GM18505 (cell line): Measurements from ENCODE around the gene TSPYL4.

Experiments
- ATAC-seq: cut with Tn5 transposase; IDR thresholded peaks from one replicate; pipeline ENCODE4 v1.9.1; 2021; ENCODE audit not compliant: unreplicated experiment
- POLR2A ChIP-seq: IDR thresholded peaks from 4 replicates; pipeline ENCODE4 v1.6.1; 2011; ENCODE audit warnings: borderline replicate concordance; ENCODE audit not compliant: insufficient read depth, insufficient read length; ENCODE audit errors: extremely low read depth

The TSPYL4 gene

DNA sequence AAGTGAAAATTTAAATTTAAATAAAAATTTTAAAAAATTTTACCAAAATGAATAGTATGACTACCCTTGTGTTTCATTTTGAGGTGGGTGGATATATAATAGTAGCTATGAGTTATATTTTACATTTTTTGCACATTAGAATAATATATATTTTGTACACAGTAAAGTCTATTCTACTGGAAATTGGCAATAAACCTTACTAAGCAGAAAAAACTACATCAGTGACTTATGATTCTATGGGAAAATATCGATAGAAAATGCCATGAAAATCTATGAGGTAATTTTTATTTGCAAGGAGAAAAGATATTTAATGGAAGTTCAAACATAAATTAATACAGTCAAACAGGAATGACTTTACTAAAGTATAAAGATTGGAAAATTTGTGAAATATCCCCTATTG lies 2.8 kb upstream of the TSPYL4 start:
- no peak for TF ChIP-seq POLR2A
- no peak for ATAC-seq

DNA sequence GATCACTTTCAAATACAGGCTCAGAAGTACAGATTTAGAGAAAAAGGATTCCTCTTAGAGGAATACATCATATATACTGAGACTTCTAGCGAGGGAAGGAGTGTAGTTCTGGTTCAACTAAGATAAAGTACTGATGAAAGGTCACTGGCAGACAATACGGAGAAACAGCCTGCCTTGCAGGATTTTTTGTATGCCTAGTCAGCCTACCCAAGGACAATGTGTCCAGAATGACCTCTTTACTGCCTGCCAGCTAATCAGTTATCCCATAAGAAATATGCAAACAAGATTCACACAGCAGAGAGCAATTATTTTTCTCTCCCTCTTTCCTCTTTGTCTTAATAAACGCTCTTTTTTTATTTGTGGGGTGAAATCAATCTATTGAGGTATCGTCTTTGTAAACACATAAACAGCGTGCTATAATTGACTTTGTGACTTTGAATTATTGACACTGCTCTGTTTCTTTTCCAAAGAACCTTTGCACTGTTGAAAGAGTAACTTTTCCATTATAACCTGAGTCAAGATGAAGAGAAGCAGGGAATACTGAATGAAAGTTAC lies 1.4 kb upstream of the TSPYL4 start:
- TF ChIP-seq POLR2A = no peak
- ATAC-seq = no peak

DNA sequence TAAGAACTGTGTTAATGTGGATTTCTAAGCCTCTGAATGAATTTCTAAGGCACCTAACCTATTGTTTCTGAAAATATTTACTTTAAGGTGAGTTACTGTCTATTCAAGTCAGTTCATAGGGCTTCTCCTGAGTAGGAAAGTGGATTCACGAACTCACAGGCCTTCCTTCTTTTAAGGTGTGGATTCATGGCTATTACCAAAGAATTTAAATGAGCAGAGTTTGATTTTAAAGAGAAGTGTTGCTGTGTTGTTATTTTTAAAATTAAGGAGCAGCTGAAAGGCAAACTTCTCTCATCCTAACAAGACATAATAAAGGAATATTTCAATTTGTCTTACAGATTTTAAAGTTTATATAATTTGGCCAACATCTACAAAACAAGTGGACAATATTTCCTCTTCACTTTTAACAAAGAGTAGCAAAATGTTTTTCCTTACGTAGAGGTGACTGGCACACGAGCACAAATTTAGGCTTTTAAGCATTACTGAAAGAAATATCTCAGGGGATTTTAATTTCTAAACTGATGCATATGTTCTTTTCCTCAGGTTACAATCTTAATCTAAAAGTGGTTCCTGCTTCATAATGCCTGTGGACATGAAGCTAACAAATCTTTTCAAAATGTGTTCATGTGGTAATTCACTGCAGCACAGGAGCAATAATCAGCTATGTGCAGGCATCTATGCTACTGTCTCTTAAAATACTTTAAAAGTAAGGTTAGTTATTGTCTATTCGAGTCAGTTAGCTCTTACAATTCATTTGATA lies 602 bp upstream of the TSPYL4 start:
- no peak for TF ChIP-seq POLR2A
- ATAC-seq = peak; percentile 22

DNA sequence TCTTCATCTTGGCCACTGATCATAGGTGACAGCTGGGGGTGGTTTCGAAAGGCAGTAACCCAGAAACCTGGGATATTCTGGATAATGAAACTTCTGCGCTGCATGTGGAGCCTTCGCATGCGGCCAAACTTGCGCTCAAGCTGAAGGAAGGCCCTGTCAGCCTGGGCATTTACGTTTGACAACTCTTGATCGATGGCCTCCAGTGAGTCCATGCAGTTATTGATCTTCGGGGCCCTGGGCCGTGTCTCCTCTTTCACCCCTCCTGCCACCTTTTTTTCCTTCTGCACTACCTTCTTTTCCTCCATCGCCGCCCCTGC lies 729 bp downstream of the TSPYL4 start:
- no peak for TF ChIP-seq POLR2A
- no peak for ATAC-seq

DNA sequence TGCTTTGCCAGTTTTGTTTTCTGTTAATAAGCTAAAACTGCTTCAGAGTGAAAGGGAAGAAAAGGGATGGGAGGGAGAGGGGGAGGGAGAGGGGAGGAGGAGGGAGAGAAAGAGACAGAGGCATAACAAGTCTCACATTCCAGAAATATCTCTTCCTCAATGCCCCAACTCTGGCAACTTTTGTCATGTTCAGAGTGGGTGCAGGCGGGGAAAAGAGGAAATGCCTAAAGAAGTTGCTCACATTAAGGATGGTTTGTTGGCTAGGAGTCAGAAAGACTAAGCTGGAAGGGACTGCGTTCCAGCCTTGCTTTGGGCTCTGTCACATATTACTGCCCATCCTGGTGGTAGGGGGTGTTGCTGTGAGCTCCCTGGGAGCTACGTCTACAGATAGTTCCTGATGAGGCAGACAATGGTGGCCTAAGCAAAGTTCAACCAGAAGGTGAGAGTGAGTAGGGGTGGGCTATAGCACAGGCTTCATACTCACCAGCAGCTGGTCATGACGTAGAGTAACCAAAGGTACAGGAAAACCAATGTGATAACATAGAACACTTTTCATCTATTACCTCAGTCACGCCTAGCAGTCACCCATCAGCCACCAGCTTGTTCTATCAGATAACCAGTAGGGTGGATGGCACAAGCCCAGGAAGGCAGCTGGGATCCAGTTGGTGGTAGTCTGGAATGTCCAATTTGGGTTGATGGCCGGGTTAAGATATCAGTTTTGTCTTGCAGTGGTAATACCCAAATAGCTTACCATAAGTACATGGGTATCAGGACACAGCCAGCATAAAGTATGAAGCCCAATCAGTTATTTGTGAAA lies 2.1 kb downstream of the TSPYL4 start:
- no peak for TF ChIP-seq POLR2A
- ATAC-seq = no peak

DNA sequence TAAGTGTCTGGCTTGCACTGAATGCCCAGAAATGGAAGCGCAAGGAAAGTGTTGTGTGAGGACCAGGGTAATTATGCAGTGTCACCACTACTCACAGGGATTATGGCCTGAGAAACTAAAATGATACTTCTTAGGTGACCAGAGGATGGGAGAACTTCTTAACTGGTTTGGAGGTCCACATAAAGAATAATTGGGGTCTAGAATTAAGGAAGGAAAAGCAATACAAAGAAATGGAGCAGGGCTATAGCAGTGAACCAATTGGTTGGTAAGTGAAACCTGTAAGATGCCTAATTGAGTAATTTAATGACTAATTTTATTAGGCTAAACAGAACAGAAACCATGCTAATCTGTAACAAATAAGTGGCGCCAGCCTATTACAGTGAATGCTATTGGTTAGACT lies 5.3 kb downstream of the TSPYL4 start:
- TF ChIP-seq POLR2A = no peak
- ATAC-seq = no peak

DNA sequence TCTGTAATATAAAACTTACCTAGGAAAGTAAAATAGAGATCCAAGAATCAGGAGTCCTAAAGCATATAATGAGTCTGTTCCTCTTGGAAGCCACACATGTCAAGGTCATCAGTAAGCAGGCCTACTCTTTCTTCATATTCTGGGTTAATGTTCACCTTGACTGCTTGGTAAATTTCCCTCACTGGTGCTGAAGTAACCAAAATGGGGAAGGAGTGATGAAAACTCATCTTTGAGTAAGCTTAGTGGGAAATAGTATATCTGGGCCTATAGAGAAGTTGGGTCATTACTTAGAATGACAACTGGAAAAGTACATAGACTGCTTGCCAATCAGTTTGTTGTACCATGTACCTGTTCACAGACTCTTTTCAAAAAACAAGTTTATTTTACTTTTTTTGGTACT lies 6.6 kb downstream of the TSPYL4 start:
- no peak for ATAC-seq

DNA sequence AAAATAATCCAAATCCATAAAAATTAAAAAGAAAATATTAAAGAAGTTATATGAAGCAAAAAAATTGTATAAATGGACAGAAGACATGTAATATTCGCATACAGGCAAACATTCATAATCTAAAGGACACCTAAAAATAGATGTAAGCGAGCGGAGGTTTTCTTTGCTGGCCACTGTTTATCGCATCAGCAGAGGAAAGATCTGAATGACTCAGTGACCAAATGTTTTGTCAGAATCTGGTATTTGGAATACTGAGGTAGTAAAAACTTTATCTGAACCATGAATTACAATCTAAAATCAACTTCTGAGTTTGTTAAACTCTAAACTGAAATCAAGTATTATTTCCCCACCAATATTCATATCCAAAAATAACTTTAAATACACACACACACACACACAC lies 7.8 kb downstream of the TSPYL4 start:
- no peak for TF ChIP-seq POLR2A
- ATAC-seq = no peak

More for the DNA sequence above, 6.6 kb downstream of the TSPYL4 start:
- TF ChIP-seq POLR2A = no peak

DNA sequence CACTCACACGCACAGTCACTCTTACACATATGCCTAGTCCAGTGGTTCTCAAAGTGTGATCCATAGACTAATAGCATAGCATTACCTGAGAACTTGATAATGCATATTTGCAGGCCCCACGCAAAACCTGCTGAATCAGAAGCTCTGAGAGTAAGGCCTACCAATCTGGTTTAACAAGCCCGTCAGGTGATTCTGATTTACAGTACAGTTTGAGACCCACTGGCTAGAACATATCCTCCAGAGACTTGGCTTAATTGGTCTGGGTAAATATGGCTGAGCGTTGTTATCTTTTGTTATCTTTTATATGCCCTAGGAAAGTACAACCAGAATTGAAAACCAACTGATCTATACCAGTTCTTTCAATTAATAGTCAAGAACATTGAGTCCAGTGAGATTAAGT lies 9.6 kb downstream of the TSPYL4 start:
- no peak for TF ChIP-seq POLR2A
- no peak for ATAC-seq

DNA sequence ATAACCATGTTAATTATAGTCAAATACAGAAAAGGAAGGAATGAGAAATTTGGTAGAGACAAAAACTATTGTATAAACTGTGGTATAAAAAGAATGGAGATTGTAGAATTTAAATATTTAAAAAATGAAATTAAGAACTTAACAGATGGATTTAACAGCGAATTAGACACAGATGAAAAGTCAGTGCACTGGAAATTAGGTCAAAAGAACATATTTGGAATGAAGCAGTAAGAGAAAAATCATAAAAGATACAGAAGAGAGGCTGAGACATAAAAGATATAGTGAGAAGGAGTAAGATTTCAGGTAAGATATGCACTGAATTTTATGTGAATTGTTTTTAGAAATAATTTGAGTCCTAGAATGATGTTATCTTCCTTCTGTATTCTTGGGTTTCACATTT lies 14.0 kb downstream of the TSPYL4 start:
- ATAC-seq = no peak
- TF ChIP-seq POLR2A = no peak

DNA sequence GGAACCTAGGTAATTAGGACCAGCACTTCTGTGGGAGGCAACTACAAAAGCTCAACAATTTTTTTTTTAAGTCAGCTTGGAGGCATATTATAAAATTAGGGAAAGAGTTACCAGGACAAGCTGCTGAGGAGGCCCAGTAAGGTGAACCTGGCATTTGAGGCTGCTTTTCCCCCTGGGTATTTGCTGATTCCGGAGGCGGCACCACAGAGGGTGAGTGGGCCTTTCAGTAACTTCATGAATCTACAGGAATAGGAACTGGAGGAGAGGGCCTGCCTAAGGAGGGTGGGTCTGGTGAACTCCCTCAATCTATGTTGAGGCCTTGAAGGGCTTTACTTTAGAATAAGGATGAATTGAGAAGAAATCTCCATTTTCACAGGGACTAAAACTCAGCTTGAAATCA lies 14.6 kb downstream of the TSPYL4 start:
- ATAC-seq = no peak
- no peak for TF ChIP-seq POLR2A

DNA sequence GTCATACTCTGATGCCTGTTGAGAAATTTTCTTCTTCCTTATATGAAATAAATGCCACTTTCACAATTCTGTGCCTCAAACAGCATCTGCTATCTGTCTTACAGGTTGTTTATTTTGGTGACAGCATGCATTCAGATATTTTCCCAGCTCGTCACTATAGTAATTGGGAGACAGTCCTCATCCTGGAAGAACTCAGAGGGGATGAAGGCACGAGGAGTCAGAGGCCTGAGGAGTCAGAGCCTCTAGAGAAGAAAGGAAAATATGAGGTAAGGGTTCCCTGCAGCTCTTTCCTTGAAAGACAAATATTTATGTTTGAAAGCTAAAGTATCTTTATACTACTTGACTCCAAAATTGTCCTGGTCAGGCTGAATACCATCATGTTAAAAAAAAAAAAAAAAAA lies 15.8 kb downstream of the TSPYL4 start:
- TF ChIP-seq POLR2A = no peak
- no peak for ATAC-seq

DNA sequence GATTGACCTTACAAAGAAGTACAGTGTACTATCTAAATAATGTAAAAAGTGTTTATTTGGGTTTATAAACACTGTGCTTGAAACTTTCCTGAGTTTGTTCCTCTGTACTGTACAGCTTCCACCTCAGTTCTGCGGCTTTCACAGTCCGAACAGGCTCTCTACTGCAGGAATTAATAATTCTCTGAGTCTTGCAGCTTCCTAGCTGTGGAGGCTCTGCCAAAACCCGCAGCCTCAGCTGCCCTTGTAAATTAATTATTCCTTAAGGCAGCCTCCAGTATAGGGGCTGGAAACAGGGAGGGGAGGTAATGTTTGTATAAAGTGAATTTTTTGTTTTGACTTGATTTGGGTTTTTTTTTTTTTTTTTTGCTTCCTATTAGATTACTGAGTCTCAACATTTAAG lies 19.2 kb downstream of the TSPYL4 start:
- no peak for ATAC-seq
- no peak for TF ChIP-seq POLR2A

DNA sequence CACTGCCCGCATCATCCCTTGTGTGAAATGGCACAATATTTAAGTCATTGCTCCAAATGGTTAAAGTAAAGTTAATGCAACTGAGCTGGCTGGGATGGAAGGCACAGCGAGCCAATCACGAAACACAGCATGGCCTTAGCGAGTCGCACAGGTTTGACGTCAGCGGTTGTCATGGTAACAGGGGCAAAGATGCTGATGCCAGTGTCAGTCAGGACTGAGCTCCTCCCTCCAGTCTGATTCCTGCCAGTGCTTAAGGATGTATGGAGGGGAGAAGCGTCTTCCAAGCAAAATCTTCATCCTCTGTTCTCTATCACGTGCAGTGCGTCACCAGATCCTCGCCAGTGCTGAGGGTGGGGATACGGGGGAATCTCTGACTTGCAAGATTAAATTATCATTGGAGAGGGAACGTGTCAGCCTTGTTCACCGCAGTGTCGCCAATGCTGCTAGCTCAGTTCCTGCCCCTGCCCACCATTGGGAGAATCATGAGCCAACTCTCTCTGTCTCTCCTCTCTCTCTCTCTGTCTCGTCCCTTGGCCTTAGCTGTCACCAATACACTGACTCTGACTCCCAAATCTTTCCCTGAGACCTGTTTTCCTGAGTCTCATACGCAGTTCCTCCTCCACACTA lies 24.5 kb downstream of the TSPYL4 start:
- no peak for TF ChIP-seq POLR2A
- ATAC-seq = no peak

DNA sequence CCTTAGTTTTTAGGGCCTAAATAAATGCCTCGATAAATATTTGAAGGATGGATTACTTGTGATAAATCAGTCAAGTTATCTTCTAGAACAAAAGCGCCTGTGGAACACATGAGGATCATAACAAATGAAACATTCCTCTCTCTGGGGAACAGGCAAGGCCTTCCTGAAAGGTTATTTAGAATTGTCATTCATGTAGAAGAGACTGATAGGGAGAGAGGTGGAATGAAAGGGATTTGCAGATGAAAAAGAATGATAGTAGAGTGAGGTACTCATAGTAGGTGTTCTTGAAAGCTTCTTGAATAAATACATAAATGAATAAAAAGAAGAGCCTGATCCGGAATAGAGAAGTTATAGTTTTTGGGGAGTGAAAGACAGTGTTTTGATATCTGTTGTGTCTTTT lies 30.5 kb downstream of the TSPYL4 start:
- TF ChIP-seq POLR2A = no peak
- no peak for ATAC-seq

DNA sequence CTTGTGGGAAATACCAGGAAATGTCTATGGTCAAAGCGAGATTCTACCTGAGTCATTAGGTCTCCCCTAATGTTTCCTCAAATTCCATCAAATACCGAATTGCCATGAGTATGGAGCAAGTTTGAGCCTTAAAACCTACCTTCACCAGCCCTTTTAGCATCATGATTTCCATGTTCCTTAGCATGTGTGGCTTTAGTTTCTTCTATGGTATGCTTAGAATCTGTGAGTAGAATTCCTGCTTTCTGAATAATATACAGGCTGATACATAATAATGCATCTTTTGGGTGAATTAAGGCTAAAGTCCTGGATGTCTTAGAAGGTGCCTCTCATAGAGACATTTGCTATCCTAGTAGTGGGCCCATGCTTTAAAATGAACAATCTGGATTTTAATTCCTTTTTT lies 32.0 kb downstream of the TSPYL4 start:
- ATAC-seq = no peak
- TF ChIP-seq POLR2A = no peak
